ENCODE results near the gene TBATA.

The TBATA gene

GRCh38 chr10:70740406-70741288 lies 44.5 kb downstream of the TBATA start:
- no peak for DNase-seq

- no peak for DNase-seq
Observed at GRCh38 chr10:70738761-70739121, 46.4 kb downstream of the TBATA start.

GRCh38 chr10:70738006-70738760 lies 47.0 kb downstream of the TBATA start:
- DNase-seq = no peak

- DNase-seq = no peak
Observed at GRCh38 chr10:70737250-70737649, 47.9 kb downstream of the TBATA start.

GRCh38 chr10:70736525-70736924 lies 48.7 kb downstream of the TBATA start:
- DNase-seq = no peak

- no peak for DNase-seq
Observed at GRCh38 chr10:70735161-70735560, 50.0 kb downstream of the TBATA start.

- no peak for DNase-seq
Observed at GRCh38 chr10:70733051-70733450, 52.1 kb downstream of the TBATA start.

GRCh38 chr10:70732569-70732968 lies 52.6 kb downstream of the TBATA start:
- no peak for DNase-seq

- DNase-seq = no peak
Observed at GRCh38 chr10:70730955-70731354, 54.2 kb downstream of the TBATA start.

- no peak for DNase-seq
Observed at GRCh38 chr10:70729763-70730357, 55.3 kb downstream of the TBATA start.

- DNase-seq = no peak
Observed at GRCh38 chr10:70728328-70728727, 56.8 kb downstream of the TBATA start.

- no peak for DNase-seq
Observed at GRCh38 chr10:70726909-70727495, 58.2 kb downstream of the TBATA start.

- no peak for DNase-seq
Observed at GRCh38 chr10:70723771-70724170, 61.4 kb downstream of the TBATA start.

GRCh38 chr10:70722820-70723424 lies 62.3 kb downstream of the TBATA start:
- no peak for DNase-seq
